ENCODE results near the gene MYMK. TPM values are rescaled to one million over a fixed set of nuclear protein-coding genes. Genes with fewer than 3 reads are reported as not detected.

The MYMK gene
- total RNA-seq, 4 donors from 2014 or later = not detected

- ATAC-seq = no peak
These were observed 22.6 kb downstream of the MYMK start for GRCh38 chr9:133502112-133502511.

GRCh38 chr9:133499892-133500270 lies 24.9 kb downstream of the MYMK start:
- Histone ChIP-seq H3K27ac (no peak overlapping the region), H3K4me1 (peaks cover 0 to 5% (median 0%) of the 10 kb centered on the region in 3 donors), H3K4me3 (no peak overlapping the region), H3K27me3 (peaks cover 50% of the 10 kb centered on the region), H3K9me3 (peaks cover 0 to 15% (median 0%) of the 10 kb centered on the region in 3 donors), H3K36me3 (no peaks in the 10 kb centered on the region)
- TF ChIP-seq POLR2AphosphoS5 (IDR thresholded peaks at IDR 0.05) (no peak), POLR2A (IDR thresholded peaks at IDR 0.05) (no peak), CTCF (IDR thresholded peaks at IDR 0.05) (no peak), EP300 (IDR thresholded peaks at IDR 0.05) (no peak)
- WGBS, 2 donors (ENCODE audit: low coverage in 1 of 2) = 80 to 94% methylated on average over 1 to 8 of the region's 12 CpGs
- no peak for ATAC-seq

More at GRCh38 chr9:133502112-133502511, 22.6 kb downstream of the MYMK start:
- Histone ChIP-seq H3K36me3 (no peaks in the 10 kb centered on the region), H3K9me3 (peaks cover 0 to 15% (median 0%) of the 10 kb centered on the region in 3 donors), H3K4me1 (peaks cover 0 to 25% (median 13%) of the 10 kb centered on the region in 3 donors), H3K27me3 (peaks cover 49% of the 10 kb centered on the region), H3K4me3 (no peak overlapping the region), H3K27ac (no peak overlapping the region)
- TF ChIP-seq POLR2A (IDR thresholded peaks at IDR 0.05) = no peak
- TF ChIP-seq EP300 (IDR thresholded peaks at IDR 0.05) = no peak
- 94 to 100% methylated on average over 1 of the region's 1 CpG for WGBS, 2 donors (ENCODE audit: low coverage in 1 of 2)

- no peaks in the 10 kb centered on the region for H3K36me3 ChIP-seq
- H3K4me3 ChIP-seq = no peak overlapping the region
- peaks cover 0 to 5% (median 0%) of the 10 kb centered on the region in 3 donors for H3K4me1 ChIP-seq
- TF ChIP-seq POLR2AphosphoS5 (IDR thresholded peaks at IDR 0.05) (peak; percentile 30), POLR2A (IDR thresholded peaks at IDR 0.05) (no peak)
- no peak overlapping the region for H3K27ac ChIP-seq
- ATAC-seq = peak; percentile 52
- peaks cover 0 to 15% (median 0%) of the 10 kb centered on the region in 3 donors for H3K9me3 ChIP-seq
- H3K27me3 ChIP-seq = peaks cover 53% of the 10 kb centered on the region
- 31 to 40% methylated on average over 1 to 3 of the region's 19 CpGs for WGBS, 2 donors (ENCODE audit: low coverage in 1 of 2)
These were observed 25.4 kb downstream of the MYMK start for GRCh38 chr9:133499132-133499891.

- no peak for ATAC-seq
- Histone ChIP-seq H3K27ac (no peak overlapping the region), H3K4me1 (peaks cover 0 to 14% (median 7%) of the 10 kb centered on the region in 3 donors), H3K27me3 (peaks cover 65% of the 10 kb centered on the region), H3K36me3 (no peaks in the 10 kb centered on the region), H3K4me3 (no peak overlapping the region), H3K9me3 (peaks cover 0 to 11% (median 0%) of the 10 kb centered on the region in 3 donors)
- 73 to 76% methylated on average over 4 to 5 of the region's 35 CpGs for WGBS, 2 donors (ENCODE audit: low coverage in 1 of 2)
- TF ChIP-seq POLR2AphosphoS5 (IDR thresholded peaks at IDR 0.05) = no peak
- no peak for TF ChIP-seq CTCF (IDR thresholded peaks at IDR 0.05)
- TF ChIP-seq POLR2A (IDR thresholded peaks at IDR 0.05) = no peak
- TF ChIP-seq EP300 (IDR thresholded peaks at IDR 0.05) = no peak
These were observed 27.6 kb downstream of the MYMK start for GRCh38 chr9:133496861-133497842.

GRCh38 chr9:133495327-133496293 lies 29.1 kb downstream of the MYMK start:
- WGBS, 2 donors (ENCODE audit: low coverage in 1 of 2) = 90 to 100% methylated on average over 1 to 10 of the region's 24 CpGs
- no peak for ATAC-seq
- Histone ChIP-seq H3K9me3 (no peaks in the 10 kb centered on the region), H3K4me3 (no peak overlapping the region), H3K27me3 (peaks cover 62% of the 10 kb centered on the region), H3K4me1 (peaks cover 0 to 21% (median 8%) of the 10 kb centered on the region in 3 donors), H3K36me3 (no peaks in the 10 kb centered on the region), H3K27ac (no peak overlapping the region)
- TF ChIP-seq CTCF (IDR thresholded peaks at IDR 0.05) = no peak
- TF ChIP-seq POLR2AphosphoS5 (IDR thresholded peaks at IDR 0.05) = no peak
- no peak for TF ChIP-seq EP300 (IDR thresholded peaks at IDR 0.05)
- TF ChIP-seq POLR2A (IDR thresholded peaks at IDR 0.05) = no peak
